NCI-H524 treated with DMSO at 0.1 percent for 48 hours (cell line): Measurements from ENCODE around the gene RBM10.
"Not testable (repeated sequence)": the region's sequence is repeated elsewhere in the genome, so short reads cannot be mapped to it uniquely, and the experiment has no call there.

Source experiments
- DNase-seq: peaks from one replicate; lab custom pipeline; 2025; lab: John Stamatoyannopoulos, UW

RBM10 gene, protein sequence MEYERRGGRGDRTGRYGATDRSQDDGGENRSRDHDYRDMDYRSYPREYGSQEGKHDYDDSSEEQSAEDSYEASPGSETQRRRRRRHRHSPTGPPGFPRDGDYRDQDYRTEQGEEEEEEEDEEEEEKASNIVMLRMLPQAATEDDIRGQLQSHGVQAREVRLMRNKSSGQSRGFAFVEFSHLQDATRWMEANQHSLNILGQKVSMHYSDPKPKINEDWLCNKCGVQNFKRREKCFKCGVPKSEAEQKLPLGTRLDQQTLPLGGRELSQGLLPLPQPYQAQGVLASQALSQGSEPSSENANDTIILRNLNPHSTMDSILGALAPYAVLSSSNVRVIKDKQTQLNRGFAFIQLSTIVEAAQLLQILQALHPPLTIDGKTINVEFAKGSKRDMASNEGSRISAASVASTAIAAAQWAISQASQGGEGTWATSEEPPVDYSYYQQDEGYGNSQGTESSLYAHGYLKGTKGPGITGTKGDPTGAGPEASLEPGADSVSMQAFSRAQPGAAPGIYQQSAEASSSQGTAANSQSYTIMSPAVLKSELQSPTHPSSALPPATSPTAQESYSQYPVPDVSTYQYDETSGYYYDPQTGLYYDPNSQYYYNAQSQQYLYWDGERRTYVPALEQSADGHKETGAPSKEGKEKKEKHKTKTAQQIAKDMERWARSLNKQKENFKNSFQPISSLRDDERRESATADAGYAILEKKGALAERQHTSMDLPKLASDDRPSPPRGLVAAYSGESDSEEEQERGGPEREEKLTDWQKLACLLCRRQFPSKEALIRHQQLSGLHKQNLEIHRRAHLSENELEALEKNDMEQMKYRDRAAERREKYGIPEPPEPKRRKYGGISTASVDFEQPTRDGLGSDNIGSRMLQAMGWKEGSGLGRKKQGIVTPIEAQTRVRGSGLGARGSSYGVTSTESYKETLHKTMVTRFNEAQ

GRCh38 chrX:47144626-47145394, at the start of gene RBM10, which contains the start of gene NDUFB11:
TSS of gene RBM10 (plus strand) at chrX:47145221. CDS start at chrX:47147482, 2,261 bp downstream.
TSS of gene NDUFB11 (minus strand) at chrX:47144702. CDS start at chrX:47144679, 23 bp downstream.
- DNase-seq: peak; percentile 88

GRCh38 chrX:47097018-47097417, 48.0 kb upstream of the RBM10 start:
- peak; percentile 66 for DNase-seq

GRCh38 chrX:47098338-47099094, 46.5 kb upstream of the RBM10 start:
- no peak for DNase-seq

DNA sequence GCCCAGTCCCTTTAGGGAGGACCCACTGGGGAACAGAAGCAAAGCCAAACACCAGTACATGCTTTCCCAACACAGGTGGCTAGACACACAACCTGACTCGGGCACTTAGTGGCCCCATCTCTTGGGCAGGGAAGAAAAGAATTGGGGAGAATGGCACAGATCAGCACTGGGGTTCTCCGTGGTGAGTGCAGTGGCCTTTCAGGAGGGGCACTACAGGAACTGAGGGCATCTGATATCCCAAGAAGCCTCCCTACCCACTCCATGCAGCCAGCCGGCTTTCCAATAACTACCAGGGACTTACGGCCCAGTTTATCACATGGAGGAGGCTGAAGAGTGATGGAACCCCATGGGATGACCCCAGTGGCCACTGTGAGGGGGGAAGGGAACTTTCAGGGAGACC, 43.8 kb upstream of the RBM10 start:
- DNase-seq: no peak

- DNase-seq: not testable (repeated sequence)
Measured at GRCh38 chrX:47110936-47111615, 33.9 kb upstream of the RBM10 start.

DNA sequence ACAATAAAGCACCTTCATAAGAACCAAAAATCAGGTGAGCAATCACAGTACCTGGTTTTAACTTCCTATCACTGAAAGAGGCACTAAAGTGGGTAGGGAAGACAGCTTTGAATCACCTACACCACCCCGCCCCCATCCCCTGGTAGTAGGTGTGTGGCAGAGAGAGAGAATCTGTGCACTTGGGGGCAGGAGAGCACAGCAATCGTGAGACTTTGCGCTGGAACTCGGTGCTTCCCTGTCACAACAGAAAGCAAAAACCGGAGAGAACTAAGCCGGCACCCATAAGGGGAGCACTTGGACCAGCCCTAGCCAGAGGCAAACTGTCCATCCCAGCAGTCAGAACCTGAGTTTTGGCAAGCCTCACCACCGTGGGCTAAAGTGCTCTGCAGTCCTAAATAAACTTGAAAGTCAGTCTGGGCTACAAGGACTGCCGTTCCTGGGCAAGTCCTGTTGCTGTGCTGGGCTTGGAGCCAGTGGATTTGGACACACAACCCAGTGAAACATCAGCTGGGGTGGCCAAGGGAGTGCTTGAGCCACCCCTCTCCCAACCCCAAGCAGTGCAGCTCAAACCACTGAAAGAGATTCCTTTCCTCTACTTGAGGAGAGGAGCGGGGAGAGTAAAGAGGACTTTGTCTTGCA, 32.6 kb upstream of the RBM10 start:
- DNase-seq: no peak

GRCh38 chrX:47116551-47117110, 28.4 kb upstream of the RBM10 start:
- not testable (repeated sequence) for DNase-seq

DNA sequence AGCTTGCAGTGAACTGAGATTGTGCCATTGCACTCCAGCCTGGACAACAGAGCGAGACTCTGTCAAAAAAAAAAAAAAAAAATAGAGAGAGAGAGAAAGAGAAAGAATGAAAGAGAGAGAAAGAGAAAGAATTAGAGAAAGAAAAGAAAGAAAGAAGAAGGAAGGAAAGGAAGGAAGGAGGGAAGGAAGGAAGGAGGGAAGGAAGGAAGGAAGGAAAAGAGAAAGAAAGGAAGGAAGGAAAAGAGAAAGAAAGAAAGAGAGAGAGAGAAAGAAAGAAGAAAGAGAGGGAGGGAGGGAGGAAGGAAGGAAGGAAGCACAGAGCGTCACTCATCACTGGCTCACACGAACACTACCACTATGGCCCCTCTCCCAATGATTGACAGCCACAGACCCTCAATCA, 20.6 kb upstream of the RBM10 start:
- not testable (repeated sequence) for DNase-seq

GRCh38 chrX:47129157-47129898, 15.7 kb upstream of the RBM10 start:
- DNase-seq: peak; percentile 94

GRCh38 chrX:47129899-47130358, 15.1 kb upstream of the RBM10 start:
- DNase-seq: no peak

DNA sequence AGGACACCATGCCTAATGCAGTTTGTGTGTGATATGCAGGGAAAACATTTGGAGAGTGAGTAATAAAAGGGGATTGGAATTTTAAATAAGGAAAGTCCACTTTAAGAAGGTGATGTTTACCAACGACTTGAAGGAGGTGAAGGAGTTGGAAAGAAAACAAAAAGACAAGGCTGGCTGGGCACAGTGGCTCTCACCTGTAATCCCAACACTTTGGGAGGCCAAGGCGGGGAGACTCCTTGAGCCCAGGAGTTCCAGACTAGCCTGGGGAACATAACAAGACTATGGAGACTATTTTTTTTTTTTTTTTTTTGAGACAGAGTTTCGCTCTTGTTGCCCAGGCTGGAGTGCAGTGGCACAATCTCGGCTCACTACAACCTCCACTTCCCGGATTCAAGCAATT, 11.5 kb upstream of the RBM10 start:
- no peak for DNase-seq

GRCh38 chrX:47135650-47136049, 9.4 kb upstream of the RBM10 start:
- not testable (repeated sequence) for DNase-seq

DNA sequence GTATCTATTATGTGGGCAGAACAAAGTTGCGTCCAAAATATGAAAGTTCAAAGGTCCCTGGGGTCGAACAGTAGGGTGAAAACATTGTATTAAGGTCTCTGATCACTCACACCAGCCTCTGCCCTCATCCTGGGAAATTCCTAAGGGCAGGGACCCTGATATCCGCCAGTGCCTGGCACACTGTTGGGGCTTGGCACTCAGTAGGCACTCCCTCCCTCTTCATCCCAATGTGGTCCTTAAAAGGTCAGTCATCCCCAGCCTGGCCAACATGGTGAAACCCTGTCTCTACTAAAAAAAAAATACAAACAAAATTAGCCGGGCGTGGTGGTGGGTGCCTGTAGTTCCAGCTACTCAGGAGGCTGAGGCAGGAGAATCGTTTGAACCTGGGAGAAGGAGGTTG, 6.8 kb upstream of the RBM10 start:
- DNase-seq: no peak

DNA sequence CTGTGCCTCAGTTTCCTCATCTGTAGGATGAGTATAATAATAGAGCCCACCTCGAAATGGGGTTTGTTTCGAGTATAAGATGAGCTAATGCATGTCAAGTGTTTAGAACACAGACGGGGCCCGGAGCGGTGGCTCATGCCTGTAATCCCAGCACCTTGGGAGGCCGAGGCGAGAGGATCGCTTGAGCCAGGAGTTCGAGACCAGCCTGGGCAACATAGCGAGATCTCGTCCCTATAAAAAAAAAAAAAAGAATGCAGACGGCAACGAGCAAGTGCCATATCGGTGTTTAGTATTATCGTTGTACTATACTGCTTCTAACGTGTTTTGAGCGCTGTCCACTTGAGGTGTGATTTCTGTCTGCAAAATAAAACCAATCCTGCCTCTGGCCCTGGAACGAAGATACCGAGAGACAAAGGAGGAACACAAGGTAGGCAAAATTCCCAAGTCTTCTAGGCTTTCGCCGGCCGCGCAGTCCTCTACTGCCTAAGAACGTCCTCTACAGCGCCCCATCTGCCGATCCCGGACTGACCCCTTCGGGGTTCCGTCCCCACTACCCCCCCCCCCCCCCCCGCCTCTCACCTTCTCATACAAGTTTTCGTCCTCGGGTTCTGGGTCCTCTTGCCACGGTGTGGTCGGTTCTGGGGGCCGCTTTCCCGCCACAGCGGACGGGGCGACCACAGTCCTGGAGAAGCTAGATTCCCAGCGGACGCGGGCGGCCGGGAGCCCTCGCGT, 961 bp upstream of the RBM10 start:
- DNase-seq: no peak

DNA sequence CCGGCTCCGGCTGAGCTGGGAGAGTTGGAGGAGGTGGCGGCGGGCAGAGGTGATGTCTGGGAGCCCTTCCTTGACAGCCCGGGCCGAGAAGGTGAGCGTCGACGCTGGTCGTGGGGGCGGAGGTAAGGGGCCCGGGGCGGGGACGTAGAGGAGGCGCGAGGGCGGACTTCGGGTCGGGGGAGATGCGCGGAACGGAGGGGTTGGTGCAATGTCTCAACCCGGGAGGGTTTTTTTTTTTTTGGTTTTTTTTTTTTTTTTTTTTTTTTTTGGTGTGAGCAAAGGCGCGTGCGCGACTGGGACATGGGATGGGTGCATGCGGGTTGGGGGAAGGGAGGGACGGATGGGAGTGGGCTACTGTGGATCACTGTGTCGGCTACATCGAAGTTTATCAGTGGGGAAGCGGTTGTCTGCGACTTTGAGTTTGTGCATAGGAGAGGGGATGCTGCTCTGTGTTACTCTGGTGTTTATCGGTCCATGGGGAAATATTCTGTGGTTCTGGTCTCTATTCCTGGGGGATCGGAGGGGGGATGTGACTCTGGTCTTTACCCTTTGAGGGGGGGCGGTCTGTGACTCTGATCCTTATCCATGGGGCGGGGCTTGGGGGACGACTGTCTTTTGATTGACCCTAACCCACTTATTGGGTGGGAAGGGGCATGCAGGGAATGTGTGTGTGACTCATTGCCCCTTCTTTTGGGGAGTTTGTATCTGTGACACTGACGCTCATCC, 537 bp downstream of the RBM10 start:
- DNase-seq: no peak

- DNase-seq: peak; percentile 67
Measured at GRCh38 chrX:47146121-47146935, 1.3 kb downstream of the RBM10 start.
